A549 treated with RU486 at 1 μM for 4 hours (cell line): ENCODE results near the gene TMEM89. TPM values are rescaled to one million over a fixed set of nuclear protein-coding genes. Genes with fewer than 3 reads are reported as not detected.

Experiments used
- total RNA-seq: library from RNA; stranded (reverse); fragments of 200-300 nt; extraction: Qiagen RNA extraction; gene quantifications from 5 replicates; pipeline ENCODE4 v1.2.3, GENCODE V29; 2022; ENCODE audit warnings: low read depth

TMEM89 gene, protein sequence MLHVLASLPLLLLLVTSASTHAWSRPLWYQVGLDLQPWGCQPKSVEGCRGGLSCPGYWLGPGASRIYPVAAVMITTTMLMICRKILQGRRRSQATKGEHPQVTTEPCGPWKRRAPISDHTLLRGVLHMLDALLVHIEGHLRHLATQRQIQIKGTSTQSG
- total RNA-seq = not detected in 5 replicates

DNA sequence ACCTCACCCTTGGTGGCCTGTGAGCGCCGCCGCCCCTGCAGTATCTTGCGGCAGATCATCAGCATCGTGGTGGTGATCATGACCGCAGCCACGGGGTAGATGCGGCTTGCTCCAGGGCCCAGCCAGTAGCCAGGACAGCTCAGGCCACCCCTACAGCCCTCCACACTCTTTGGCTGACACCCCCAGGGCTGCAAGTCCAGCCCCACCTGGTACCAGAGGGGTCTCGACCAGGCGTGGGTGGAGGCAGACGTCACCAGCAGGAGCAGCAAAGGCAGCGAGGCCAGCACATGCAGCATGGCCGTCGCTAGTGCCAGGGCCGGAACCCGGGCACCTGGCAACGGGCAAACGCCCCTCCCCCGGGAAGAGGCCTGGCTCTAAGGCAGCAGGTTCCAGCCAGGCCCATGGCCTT is at the start of gene TMEM89:
TMEM89 (minus strand) TSS at position 309 of the 409 bp plus-strand sequence; CDS start at position 296, 13 bp downstream.

DNA sequence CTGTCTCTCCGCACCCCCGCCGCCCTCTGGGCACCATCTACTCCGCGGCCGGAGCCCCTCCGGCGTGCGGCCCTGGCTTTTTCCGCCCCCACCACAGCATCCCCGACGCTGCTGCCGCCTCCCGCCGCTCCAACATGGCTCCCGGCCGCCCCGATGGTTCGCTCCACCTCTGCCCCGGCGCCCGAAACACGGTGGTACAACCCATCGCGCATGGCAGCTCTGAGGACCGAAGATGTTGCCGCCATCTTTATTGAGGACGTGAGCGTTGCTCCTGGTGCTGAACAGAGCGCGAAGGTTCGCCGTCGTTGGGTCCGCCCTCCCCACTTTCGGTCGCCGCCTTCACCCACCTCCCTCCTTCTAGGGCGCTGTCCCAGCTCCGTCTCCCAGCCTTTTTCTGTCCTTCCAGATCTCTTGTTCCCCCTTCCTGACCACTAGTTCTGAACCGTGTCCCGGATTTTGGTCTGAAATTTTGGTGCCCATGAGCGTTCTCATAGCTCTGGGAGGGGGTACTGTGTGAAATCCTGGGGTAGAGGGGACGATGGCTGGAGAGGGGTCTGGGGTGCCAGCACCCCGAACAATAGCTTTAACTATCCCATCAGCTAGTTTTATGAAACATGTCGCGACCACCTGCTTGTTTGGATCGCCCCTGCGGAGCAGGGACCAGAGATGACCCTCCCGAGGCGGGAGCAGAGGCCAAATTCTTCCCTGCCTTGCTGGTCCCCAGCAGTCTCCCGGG is 41.4 kb upstream of the TMEM89 start, which contains the start of gene CELSR3:
CELSR3 (minus strand) TSS at position 134 of the 736 bp plus-strand sequence. CDS start 252 bp downstream, outside the sequence.

DNA sequence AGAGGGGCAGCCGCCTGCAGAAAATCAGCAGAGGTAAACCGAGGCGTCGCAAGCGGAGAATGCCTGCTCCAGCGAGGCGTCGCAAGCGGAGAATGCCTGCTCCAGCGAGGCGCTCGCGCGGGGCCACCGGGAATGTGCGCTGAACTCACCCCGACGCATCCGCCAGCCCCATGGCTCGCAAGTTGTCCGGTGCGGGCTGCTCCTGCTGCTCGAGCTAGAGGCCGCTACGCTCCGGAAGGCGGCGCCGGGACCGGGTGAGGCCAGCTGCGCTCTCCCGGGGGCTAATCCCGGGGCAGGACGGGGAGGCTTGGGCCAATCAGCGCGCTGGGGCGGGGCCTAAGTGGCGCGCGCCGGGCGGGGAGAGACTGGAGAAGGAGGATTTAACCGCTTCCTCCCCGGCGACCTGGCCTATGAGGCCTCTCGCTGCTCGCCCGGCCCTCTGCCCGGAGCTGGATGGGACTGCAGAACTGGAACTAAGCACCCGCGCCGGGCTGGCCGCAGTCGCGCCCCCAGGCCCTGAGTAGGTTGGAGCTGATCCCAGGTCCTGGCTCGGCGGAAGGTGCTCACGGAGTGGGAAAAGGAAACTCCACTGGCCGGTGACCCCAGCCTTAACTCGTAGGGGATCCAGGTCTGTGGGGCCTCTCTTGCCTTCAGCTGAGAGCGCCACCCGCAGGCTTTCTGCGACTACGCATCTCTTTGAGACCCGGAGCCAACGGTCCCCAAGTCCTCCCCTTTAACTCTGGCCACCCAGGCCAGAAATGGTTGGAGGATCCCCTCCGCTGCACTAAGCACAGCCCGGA is 13.9 kb upstream of the TMEM89 start, which contains the start of gene SLC26A6:
SLC26A6 (minus strand) TSS at position 240 of the 800 bp plus-strand sequence; CDS start at position 172, 68 bp downstream.

DNA sequence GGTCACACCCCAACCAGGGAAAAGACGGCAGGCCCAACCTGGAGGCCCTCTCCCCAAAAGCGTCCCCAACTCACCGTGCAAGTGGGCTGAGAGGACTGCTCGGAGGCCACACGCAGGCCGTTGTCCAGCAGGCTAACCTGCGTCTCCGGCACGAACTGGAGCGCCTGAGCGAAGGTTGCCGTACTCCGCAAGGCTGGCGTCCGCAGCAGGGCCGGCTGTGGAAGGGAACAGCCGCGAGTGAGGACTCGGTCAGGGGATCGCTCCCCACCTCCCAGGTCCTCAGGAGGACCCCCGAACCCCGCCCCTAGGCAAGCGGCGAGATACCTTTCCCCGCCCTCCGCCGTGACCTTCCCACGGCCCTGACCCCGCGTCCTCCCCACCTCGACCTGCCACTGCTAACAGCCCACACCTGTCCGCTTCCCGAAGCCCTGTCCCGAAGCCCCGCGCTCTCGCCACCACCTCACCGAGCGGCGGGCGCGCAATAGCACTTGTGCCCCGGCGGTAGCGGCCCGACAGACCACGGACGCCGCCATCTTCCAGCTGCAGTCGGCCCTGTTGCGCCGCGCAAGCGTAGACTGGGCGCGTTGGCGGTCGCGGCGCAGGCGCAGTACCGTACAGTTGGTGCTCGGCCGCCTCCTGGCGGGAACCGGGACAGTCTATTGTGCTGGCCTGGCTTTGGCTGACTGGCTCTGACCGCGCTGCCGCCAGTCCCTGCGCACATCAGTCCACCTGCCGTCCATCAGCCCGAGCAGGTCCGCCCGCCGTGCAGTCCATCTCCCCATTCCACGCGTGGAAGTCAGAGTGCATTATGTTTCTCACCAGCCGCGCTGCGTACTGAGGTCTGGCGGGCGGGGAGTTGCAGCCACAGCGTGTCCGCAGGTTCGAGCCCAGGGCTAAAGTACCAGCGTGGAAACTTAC is 12.2 kb downstream of the TMEM89 start, which contains the start of gene UQCRC1:
UQCRC1 (minus strand) TSS at position 559 of the 918 bp plus-strand sequence; CDS start at position 533, 26 bp downstream.

DNA sequence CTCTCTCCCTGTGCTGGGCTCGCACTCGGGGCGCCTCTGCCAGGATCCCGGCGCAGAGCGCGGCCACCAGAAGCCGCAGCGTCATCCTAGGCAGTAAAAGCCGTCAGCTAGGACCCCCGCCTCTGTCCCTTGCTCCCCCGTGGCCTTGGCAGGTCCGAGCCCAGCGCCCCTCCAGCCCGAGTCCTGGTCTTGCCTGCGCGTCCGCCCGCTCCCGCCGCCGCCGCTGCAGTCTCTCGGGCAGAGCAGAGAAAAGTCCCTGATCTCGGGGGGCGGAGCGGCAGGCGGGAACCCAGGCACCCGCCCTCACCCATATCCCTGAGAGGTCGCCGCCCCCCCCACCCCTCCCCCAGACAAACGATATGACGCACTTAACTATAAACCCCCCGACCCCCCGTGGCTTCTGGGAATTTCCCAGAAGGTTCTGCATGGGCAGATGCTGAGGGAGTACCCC is 26.5 kb downstream of the TMEM89 start, which contains the start of gene COL7A1:
COL7A1 (minus strand) TSS at position 255 of the 451 bp plus-strand sequence; CDS start at position 85, 170 bp downstream.

Other genes with a start within 250 kb of the TMEM89 start
- not detected in 5 replicates for gene FBXW12, start 249.6 kb downstream of the TMEM89 start, total RNA-seq
- 10.5 to 16.6 TPM (median 13.2 TPM) in 5 replicates for gene PLXNB1, start 191.7 kb downstream of the TMEM89 start, total RNA-seq
- 23.5 to 28.7 TPM (median 25.3 TPM) in 5 replicates for gene CCDC51, start 181.7 kb downstream of the TMEM89 start, total RNA-seq
- gene TMA7, start 181.5 kb downstream of the TMEM89 start, total RNA-seq = 279 to 403 TPM (median 326 TPM) in 5 replicates
- gene ATRIP, start 175.0 kb downstream of the TMEM89 start, total RNA-seq = 7.2 to 9.3 TPM (median 8.8 TPM) in 5 replicates
- gene SHISA5, start 117.6 kb downstream of the TMEM89 start, total RNA-seq = 94.9 to 136 TPM (median 129 TPM) in 5 replicates
- 12.5 to 15.7 TPM (median 13.4 TPM) in 5 replicates for gene PFKFB4, start 65.0 kb downstream of the TMEM89 start, total RNA-seq
- 7.3 to 10.3 TPM (median 8.6 TPM) in 5 replicates for gene UCN2, start 58.0 kb downstream of the TMEM89 start, total RNA-seq
- 122 to 212 TPM (median 173 TPM) in 5 replicates for gene COL7A1, start 26.4 kb downstream of the TMEM89 start, total RNA-seq
- 164 to 198 TPM (median 166 TPM) in 5 replicates for gene UQCRC1, start 12.1 kb downstream of the TMEM89 start, total RNA-seq
- gene SLC26A6, start 13.7 kb upstream of the TMEM89 start, total RNA-seq = 12.8 to 21.5 TPM (median 16.4 TPM) in 5 replicates
- gene CELSR3, start 41.1 kb upstream of the TMEM89 start, total RNA-seq = 2.7 to 5.3 TPM (median 4.2 TPM) in 5 replicates
- 6.1 to 9.6 TPM (median 8.4 TPM) in 5 replicates for gene NCKIPSD, start 64.1 kb upstream of the TMEM89 start, total RNA-seq
- gene IP6K2, start 95.5 kb upstream of the TMEM89 start, total RNA-seq = 43.9 to 49.0 TPM (median 47.9 TPM) in 5 replicates
- gene PRKAR2A, start 226.1 kb upstream of the TMEM89 start, total RNA-seq = 12.1 to 20.0 TPM (median 18.0 TPM) in 5 replicates